Central memory CD8-positive, alpha-beta T cell (primary cell): ENCODE results near the gene GALNT14.
A peak's percentile ranks its signal among the peaks of the same experiment; 100 is the strongest.

Source experiments
- ATAC-seq: fragments of 150-1000 bp; cut with Tn5 transposase; replicated peaks from 2 replicates; pipeline ENCODE4 v1.10.0; 2022; ENCODE audit warnings: mild to moderate bottlenecking, moderate FRiP score, moderate number of reproducible peaks; ENCODE audit not compliant: poor library complexity, severe bottlenecking; ENCODE audit errors: extremely low read depth
- DNase-seq, 2 donors: peaks; one replicate each; pipeline ENCODE4 v3.0.0; 2021; ENCODE audit warnings: low spot score in 2 of 2
- H3K27ac Mint-ChIP-seq: one replicate; pipeline ENCODE4 v1.8.0; 2022; ENCODE audit warnings: low read depth, mild to moderate bottlenecking, moderate library complexity, mixed read lengths
- H3K27me3 Mint-ChIP-seq: one replicate; pipeline ENCODE4 v1.8.0; 2022; ENCODE audit warnings: mixed read lengths
- H3K36me3 Mint-ChIP-seq: one replicate; pipeline ENCODE4 v1.8.0; 2022; ENCODE audit warnings: mild to moderate bottlenecking, moderate library complexity, mixed read lengths; ENCODE audit not compliant: insufficient read depth
- H3K4me1 Mint-ChIP-seq: one replicate; pipeline ENCODE4 v1.8.0; 2022; ENCODE audit warnings: mixed read lengths
- H3K4me3 Mint-ChIP-seq: one replicate; pipeline ENCODE4 v1.8.0; 2022; ENCODE audit warnings: mild to moderate bottlenecking, moderate library complexity, mixed read lengths
- H3K9me3 Mint-ChIP-seq: one replicate; pipeline ENCODE4 v1.8.0; 2022; ENCODE audit warnings: mixed read lengths

Gene GALNT14

DNA sequence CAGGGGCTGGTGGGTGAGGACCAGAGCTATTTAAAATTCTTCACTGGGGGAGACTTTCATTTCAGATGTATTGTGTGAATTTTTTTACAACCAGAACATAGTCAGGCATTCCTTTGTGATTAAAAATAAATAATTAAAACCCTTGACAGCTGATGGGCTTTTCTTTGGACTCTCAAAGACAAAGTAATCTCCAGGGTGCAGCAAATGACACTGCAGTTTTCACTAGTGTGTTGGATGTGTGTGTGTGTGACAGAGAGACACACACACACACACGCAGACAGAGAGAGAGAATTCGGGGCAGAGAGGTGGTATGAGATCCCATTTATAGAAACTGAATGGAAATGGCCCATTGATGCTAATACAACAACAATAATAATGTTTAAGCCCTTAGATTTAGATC, 10.3 kb upstream of the GALNT14 start:
- Mint-ChIP-seq H3K4me3 (no peak overlapping the region), H3K4me1 (no peaks in the 10 kb centered on the region), H3K27me3 (peaks cover 55% of the 10 kb centered on the region), H3K36me3 (no peaks in the 10 kb centered on the region), H3K27ac (no peak overlapping the region), H3K9me3 (no peaks in the 10 kb centered on the region)
- ATAC-seq (no peak), DNase-seq (no peak)

DNA sequence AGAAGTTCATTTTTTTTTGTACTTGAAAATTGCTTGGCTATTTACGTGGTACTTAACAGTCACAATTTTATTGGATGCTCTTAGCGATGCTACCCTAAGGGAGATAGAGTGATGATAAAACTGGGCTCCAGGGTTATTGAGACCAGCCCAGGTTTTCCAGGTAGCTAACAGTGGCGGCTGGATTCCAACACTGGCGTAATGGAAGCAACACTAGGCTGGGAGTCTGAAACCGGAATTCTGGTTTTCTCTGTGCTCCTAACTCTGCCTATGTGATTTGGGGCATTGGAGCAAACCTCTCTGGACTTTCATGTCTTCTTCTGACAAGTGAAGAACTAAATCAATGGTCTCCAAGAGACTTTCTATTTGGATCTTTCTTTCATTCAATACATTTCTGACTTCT, 9.4 kb upstream of the GALNT14 start:
- Mint-ChIP-seq H3K9me3 (no peaks in the 10 kb centered on the region), H3K27me3 (peaks cover 62% of the 10 kb centered on the region), H3K4me3 (no peak overlapping the region), H3K36me3 (no peaks in the 10 kb centered on the region), H3K4me1 (no peaks in the 10 kb centered on the region), H3K27ac (no peak overlapping the region)
- no peak for ATAC-seq
- no peak for DNase-seq

DNA sequence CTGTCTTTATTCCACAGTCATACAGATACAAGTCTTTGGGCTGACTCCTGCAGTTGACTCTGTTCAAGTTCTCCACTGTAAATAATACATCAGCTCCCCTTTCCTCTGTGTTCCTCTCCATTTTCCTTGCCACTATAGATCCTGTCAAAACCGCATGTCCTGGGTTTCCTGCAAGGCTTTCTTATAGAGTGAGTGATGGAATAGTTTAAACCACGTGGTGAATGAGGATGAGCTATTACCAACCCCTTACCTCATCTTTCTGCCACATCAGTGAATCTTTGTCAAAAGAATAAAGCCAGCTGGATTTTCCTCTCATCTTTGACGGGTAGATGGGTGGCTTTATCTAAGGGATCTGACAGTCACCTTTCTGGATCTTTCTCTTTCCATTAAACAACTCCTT, 3.9 kb upstream of the GALNT14 start:
- no peaks in the 10 kb centered on the region for H3K9me3 Mint-ChIP-seq
- ATAC-seq (no peak), DNase-seq (no peak)
- peaks cover 45% of the 10 kb centered on the region for H3K27me3 Mint-ChIP-seq
- H3K4me3 Mint-ChIP-seq: no peak overlapping the region
- no peak overlapping the region for H3K27ac Mint-ChIP-seq
- H3K36me3 Mint-ChIP-seq: no peaks in the 10 kb centered on the region
- H3K4me1 Mint-ChIP-seq: no peaks in the 10 kb centered on the region

DNA sequence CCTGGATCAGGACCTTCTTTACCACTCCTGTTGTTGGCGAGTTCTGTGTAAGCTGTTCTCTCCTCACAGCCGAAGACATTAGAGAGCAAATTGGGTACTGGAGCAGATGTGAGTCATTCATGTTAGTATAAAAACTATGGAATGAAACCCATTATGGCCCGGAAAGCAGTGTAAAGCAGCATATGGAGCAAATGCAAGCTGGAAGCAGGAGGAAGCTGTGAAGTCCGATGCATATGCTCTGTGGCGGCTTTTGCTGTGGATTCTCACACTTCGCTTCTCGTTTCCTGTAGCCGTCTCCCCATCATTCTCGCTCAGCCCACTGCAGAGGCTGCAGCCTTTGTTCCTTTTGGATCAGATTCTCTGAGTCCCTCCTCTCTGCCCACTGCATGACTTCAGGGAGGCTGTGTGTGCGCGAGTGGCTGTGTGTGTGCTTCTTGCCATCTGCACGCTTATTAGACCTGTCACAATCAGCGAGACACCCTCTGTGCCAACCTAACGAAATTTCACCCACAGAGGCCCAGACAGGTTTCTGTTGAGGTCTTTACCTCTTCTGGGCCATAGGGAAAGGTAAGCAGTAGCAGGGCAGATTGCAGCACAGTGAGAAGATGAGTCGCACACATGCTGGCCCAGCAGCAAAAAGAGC, 3.3 kb upstream of the GALNT14 start:
- Mint-ChIP-seq H3K27ac (no peak overlapping the region), H3K4me1 (peaks cover 5% of the 10 kb centered on the region), H3K4me3 (no peak overlapping the region), H3K9me3 (no peaks in the 10 kb centered on the region), H3K27me3 (peaks cover 45% of the 10 kb centered on the region), H3K36me3 (no peaks in the 10 kb centered on the region)
- ATAC-seq (no peak), DNase-seq (no peak)

DNA sequence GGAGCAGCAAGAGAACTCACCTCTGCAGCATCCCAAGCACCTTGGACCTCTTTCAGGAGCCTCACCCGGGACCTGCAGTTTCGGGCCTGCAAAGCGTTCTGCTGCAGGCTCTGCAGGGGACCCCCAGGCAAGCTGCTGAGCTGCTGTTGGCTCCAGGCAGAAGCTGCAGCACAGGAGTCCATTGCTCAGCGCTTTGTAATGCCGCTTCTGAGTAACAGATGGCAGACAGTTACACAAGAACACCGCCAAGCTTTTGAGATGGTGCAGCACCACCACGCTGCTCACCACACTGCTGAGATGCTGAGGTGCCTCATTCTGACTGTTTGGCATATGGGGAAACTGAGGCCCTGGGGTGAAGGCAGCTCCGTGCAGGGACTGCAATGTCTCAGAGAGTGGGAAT, 1.9 kb upstream of the GALNT14 start:
- no peaks in the 10 kb centered on the region for H3K9me3 Mint-ChIP-seq
- H3K4me3 Mint-ChIP-seq: no peak overlapping the region
- ATAC-seq: no peak
- H3K36me3 Mint-ChIP-seq: peaks cover 3% of the 10 kb centered on the region
- no peak for DNase-seq
- peaks cover 50% of the 10 kb centered on the region for H3K27me3 Mint-ChIP-seq
- H3K4me1 Mint-ChIP-seq: peaks cover 5% of the 10 kb centered on the region
- no peak overlapping the region for H3K27ac Mint-ChIP-seq

DNA sequence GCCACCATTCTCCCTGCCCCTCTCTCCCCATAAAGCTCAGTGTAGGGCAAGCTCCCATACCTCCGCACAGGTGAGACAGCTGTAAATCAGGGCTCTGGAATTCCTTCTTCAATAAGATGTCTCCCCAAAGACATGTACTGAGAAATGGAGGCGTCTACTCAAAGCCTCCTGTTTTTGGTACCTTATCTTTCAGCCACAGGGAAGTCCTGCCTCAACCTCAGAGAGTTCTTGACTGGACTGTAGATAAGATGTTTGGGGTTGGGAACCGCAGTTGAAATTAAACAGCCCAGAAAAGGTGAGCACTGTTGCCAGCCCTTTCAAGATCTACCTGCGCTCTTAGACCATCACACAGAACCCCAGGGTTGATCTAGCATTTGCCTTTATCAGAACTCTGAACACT, 1.4 kb upstream of the GALNT14 start:
- H3K27ac Mint-ChIP-seq: no peak overlapping the region
- H3K4me1 Mint-ChIP-seq: peaks cover 5% of the 10 kb centered on the region
- no peak for DNase-seq
- no peaks in the 10 kb centered on the region for H3K9me3 Mint-ChIP-seq
- no peak for ATAC-seq
- peaks cover 3% of the 10 kb centered on the region for H3K36me3 Mint-ChIP-seq
- H3K27me3 Mint-ChIP-seq: peaks cover 53% of the 10 kb centered on the region
- no peak overlapping the region for H3K4me3 Mint-ChIP-seq

DNA sequence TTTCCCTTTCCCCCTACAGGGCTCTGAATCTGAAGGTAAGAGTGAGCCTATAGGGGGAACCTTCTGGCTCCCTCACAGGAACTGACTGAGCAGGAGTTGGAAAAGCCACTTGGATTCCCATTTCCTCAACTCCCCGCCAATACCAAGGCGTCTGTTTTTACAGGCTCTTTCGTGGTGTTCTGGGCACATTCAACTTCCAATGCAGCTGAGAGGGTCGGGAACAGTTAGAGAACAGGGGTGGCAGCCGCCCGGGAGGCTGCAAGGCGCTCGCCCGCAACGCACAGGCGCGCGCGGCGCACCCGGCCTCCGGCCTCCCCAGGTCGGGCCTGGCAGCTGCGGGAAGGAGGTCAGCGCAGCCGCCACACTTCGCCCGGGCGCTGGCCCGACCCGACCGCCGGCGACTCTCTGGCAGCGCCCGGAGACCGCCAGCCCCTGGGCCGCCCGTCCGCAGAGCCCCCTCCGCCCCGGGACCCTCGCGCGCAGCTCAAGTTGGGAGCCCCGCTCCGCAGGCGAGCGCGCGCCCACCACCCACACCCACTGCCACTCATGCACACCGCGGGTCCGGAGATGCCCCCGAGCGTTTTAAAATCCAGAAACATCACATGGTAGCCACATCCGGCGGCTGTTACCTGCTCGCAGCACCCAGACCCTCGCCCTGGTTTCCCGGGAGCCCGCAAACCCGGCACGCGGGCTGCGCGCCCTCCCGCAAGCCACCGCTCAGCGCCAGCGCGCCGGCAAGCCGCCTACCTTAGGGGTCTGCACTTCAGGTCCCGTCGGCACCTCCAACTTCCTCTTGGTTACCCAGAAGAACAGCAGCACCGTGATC, 816 bp downstream of the GALNT14 start:
- no peak for DNase-seq

DNA sequence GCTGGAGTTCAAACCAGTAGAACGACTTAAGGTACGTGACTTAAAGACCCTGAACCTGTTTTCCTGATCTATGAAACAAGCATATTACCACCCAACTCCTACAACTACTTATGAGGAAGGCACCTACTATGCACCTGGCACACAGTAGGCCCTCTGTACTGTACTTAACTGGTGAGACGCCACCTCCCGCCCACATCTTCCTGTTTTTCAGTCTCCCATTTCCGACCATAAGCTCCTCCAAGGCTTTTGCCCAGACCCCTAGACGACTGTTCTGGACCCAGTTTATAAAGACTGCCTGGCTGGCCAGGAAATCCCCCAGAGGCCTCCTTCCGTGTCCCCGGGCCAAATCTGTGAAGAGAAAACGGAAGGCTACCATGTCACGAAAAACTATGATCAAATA, 1.5 kb downstream of the GALNT14 start:
- DNase-seq (no peak), ATAC-seq (no peak)
- Mint-ChIP-seq H3K36me3 (peaks cover 3% of the 10 kb centered on the region), H3K4me3 (peak overlapping the region; percentile 16), H3K4me1 (peaks cover 5% of the 10 kb centered on the region), H3K27ac (no peak overlapping the region), H3K27me3 (peaks cover 54% of the 10 kb centered on the region), H3K9me3 (no peaks in the 10 kb centered on the region)

More for the DNA sequence above, 816 bp downstream of the GALNT14 start:
- Mint-ChIP-seq H3K4me1 (peaks cover 5% of the 10 kb centered on the region), H3K36me3 (peaks cover 3% of the 10 kb centered on the region), H3K4me3 (peak overlapping the region; percentile 39), H3K27ac (no peak overlapping the region), H3K9me3 (no peaks in the 10 kb centered on the region), H3K27me3 (peaks cover 59% of the 10 kb centered on the region)
- no peak for ATAC-seq

DNA sequence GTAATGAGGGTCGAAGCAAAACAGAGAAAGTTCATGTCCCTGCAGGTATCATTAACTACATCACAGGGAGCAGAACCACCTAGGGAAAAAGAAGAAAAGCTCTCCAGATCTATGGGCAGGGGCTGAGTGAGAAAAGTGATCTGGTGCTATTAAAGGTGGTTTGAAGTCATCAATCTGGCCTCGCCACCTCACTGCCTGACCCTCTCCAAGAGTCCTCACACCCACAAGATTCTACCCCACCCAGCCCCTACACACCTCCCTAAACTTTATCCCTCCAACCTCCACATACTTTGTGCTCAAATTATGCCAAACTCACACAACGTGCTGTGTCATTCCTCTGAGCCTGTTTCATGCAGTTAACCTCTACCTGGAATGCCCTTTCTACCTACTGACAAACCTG, 2.2 kb downstream of the GALNT14 start:
- Mint-ChIP-seq H3K4me1 (peaks cover 5% of the 10 kb centered on the region), H3K9me3 (no peaks in the 10 kb centered on the region), H3K4me3 (no peak overlapping the region), H3K27ac (no peak overlapping the region), H3K36me3 (peaks cover 3% of the 10 kb centered on the region), H3K27me3 (peaks cover 59% of the 10 kb centered on the region)
- no peak for DNase-seq
- no peak for ATAC-seq

DNA sequence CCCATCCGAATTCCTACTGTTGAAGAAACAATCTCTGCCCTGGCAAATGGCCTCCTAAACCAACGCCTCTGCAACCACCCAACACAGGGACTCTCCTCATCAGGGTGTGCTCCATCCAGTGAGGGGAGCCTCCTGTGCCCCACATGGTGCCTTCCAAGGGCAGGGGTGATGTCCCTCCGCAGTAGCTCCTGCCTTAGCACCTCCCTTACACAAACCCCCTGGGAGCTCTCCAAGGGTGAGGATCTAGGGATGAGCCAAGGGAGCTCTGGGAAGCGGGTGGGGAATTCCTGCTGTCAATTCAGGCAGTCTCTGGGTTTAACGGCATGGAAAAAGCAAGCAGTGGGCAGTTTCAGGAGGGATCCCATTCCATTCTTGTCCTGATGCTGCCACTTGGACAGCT, 3.8 kb downstream of the GALNT14 start:
- Mint-ChIP-seq H3K27ac (no peak overlapping the region), H3K4me1 (peaks cover 5% of the 10 kb centered on the region), H3K27me3 (peaks cover 74% of the 10 kb centered on the region), H3K4me3 (no peak overlapping the region), H3K36me3 (peaks cover 3% of the 10 kb centered on the region), H3K9me3 (no peaks in the 10 kb centered on the region)
- no peak for ATAC-seq
- no peak for DNase-seq

DNA sequence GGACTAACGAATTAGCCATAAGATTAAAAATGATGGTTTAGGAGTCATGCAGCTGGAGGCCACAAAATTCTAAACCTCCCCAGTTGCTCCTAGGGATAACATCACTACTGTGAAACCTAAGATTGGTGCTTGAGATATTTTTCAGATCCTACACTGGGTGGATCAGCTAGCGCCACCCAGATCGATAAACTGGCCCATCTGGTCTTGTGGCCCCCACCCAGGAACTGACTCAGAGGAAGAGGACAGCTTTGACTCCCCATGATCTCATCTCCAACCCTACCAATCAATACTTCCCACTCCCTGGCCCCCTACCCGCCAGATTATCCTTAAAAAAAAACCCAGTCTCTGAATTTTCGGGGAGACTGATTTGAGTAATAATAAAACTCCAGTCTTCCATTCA, 5.5 kb downstream of the GALNT14 start:
- H3K27me3 Mint-ChIP-seq: peaks cover 86% of the 10 kb centered on the region

DNA sequence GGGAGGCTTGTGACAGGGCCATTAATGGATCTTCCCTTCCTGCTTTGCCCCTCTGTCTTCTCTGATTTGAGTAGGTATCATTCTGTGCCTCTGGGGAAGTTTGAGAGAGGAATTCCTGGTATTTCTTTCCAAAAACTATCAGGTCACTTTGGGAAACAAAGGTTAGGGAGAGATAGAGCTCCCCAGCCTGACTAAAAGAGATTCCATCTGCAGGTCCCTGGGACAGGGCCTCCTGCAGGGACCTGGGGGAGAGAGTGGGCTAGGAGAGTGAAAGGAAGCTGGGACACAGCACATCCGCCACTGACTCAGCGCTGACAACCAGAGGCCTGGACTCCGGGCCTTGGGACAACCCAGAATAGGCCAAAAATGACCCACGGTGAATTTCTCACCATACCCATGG, 6.4 kb downstream of the GALNT14 start:
- H3K27ac Mint-ChIP-seq: no peak overlapping the region
- H3K9me3 Mint-ChIP-seq: no peaks in the 10 kb centered on the region
- DNase-seq (no peak), ATAC-seq (no peak)
- H3K36me3 Mint-ChIP-seq: peaks cover 3% of the 10 kb centered on the region
- H3K4me3 Mint-ChIP-seq: no peak overlapping the region
- peaks cover 3% of the 10 kb centered on the region for H3K4me1 Mint-ChIP-seq
- peaks cover 90% of the 10 kb centered on the region for H3K27me3 Mint-ChIP-seq

More for the DNA sequence above, 5.5 kb downstream of the GALNT14 start:
- Mint-ChIP-seq H3K4me3 (no peak overlapping the region), H3K9me3 (no peaks in the 10 kb centered on the region), H3K36me3 (peaks cover 3% of the 10 kb centered on the region), H3K4me1 (peaks cover 5% of the 10 kb centered on the region), H3K27ac (no peak overlapping the region)
- ATAC-seq (no peak), DNase-seq (no peak)
